Natural killer cell (primary cell): ENCODE data around the gene SAMD11. TPM values are rescaled to one million over a fixed set of nuclear protein-coding genes. Genes with fewer than 3 reads are reported as not detected.

Experiments
- ATAC-seq, 3 donors: fragments of 150-1000 bp in 2 of 3; fragments of 200-7000 bp in 1 of 3; cut with Tn5 transposase; 1 replicate in 1 of 3; 2 replicates in 2 of 3; pipeline ENCODE4 v1.10.0; 2021; ENCODE audit warnings: mild to moderate bottlenecking in 2 of 3, moderate library complexity in 2 of 3
- DNase-seq, 2 donors: peaks; one replicate each; pipeline versions ENCODE4 v3.0.0 to v3.0.0-alpha.2; 2013 to 2021; ENCODE audit warnings: mixed read lengths in 1 of 2
- H3K27ac ChIP-seq: one replicate; pipeline ENCODE4 v1.5.1; 2013; ENCODE audit warnings: mild to moderate bottlenecking, low read length
- H3K27me3 ChIP-seq: one replicate; pipeline ENCODE4 v1.6.1; 2013; ENCODE audit warnings: low read length; ENCODE audit not compliant: control insufficient read depth, insufficient read depth
- H3K36me3 ChIP-seq: one replicate; pipeline ENCODE4 v1.6.1; 2013; ENCODE audit warnings: low read length; ENCODE audit not compliant: control insufficient read depth, insufficient read depth
- H3K4me1 ChIP-seq: one replicate; pipeline ENCODE4 v1.6.1; 2013; ENCODE audit warnings: low read length; ENCODE audit not compliant: control insufficient read depth, insufficient read depth
- H3K4me3 ChIP-seq: one replicate; pipeline ENCODE4 v1.5.1; 2013; ENCODE audit warnings: low read length
- H3K9me3 ChIP-seq: one replicate; pipeline ENCODE4 v1.6.1; 2013; ENCODE audit warnings: low read length; ENCODE audit not compliant: control insufficient read depth, insufficient read depth
- H3K27ac Mint-ChIP-seq, 2 donors: one replicate each; pipeline ENCODE4 v1.8.0; 2022; ENCODE audit warnings: mild to moderate bottlenecking in 2 of 2, mixed read lengths in 2 of 2, moderate library complexity in 1 of 2
- H3K27me3 Mint-ChIP-seq, 2 donors: one replicate each; pipeline ENCODE4 v1.8.0; 2022; ENCODE audit warnings: low read depth in 2 of 2, mixed read lengths in 2 of 2
- H3K36me3 Mint-ChIP-seq: one replicate; pipeline ENCODE4 v1.8.0; 2022; ENCODE audit warnings: mixed read lengths
- H3K4me1 Mint-ChIP-seq, 2 donors: one replicate each; pipeline ENCODE4 v1.8.0; 2022; ENCODE audit warnings: mixed read lengths in 2 of 2
- H3K4me3 Mint-ChIP-seq: one replicate; pipeline ENCODE4 v1.8.0; 2022; ENCODE audit warnings: mild to moderate bottlenecking, moderate library complexity, mixed read lengths
- H3K9me3 Mint-ChIP-seq, 2 donors: one replicate each; pipeline ENCODE4 v1.8.0; 2022; ENCODE audit warnings: mixed read lengths in 2 of 2
- WGBS: methylation state at CpG from one replicate; pipeline ENCODE4 v1.1.7; 2013; ENCODE audit warnings: missing lambda C conversion rate; ENCODE audit not compliant: insufficient coverage; 5-methylcytosine and 5-hydroxymethylcytosine counted together
- intact Hi-C: fragments of 100-400 bp; cut with micrococcal nuclease; formaldehyde crosslinking; loops from one replicate; pipeline ENCODE4 v1.14.2; 2022
- total RNA-seq, 4 donors: library from RNA; stranded (reverse); fragments of 120-200 nt in 1 of 4; gene quantifications; one replicate each; pipeline versions ENCODE4 v1.2.3 to v1.2.4, GENCODE V29; 2013 to 2022
- TF ChIP-seq, protein P1 (sequence below): fragments of 200-600 bp; IDR thresholded peaks from one replicate; pipeline ENCODE4 v1.8.0; 2022; ENCODE audit warnings: antibody characterized with exemption

Gene SAMD11
- total RNA-seq, 3 donors from 2014 or later (not counting 1 experiment from before 2014, with no cell fraction given), result not detected

DNA sequence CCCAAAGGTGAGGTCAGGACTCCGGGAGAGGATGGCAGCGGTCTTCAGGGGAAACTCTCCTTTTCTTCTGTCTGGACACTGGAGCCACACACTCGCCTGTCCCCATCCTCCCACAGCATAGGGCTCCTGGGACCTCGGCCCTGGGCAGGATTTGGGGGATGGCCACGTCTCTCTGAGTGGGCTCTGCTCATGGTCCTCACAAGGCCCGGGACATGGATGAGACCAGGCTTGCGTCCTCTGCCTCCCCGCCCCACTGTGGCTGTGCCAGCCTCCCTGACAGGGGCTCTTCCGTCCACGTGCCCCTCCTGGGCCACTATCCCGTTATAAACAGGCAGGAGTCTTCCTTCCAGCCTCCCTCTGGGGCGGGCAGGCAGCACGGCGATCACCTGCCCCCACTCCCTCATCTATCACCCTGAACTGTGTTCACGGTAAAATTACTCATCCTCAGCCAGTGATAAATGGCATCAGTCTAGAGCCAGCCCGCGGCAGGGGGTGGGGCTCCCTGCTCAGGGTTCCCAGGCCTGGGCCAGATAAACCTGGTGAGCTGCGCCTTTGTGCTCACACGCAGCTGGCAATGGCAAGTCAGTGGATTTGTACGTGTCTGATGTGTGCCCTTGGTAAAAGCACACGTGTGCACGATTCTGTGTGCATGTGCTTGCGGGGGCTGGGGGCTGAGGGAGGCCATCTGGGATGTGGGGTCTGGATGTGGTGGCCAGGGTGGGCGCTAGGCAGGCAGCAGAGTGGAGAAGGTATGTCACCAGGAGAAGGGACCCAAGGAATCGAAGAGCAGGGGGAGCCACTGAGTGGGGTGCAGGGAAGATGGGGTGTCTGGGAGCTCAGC, 12.6 kb upstream of the SAMD11 start:
- no peak for DNase-seq
- Mint-ChIP-seq H3K4me1 (peaks cover 0 to 6% of the 10 kb centered on the region in 2 donors), H3K9me3 (no peaks in the 10 kb centered on the region), H3K36me3 (no peaks in the 10 kb centered on the region), H3K27me3 (peaks cover 18 to 31% of the 10 kb centered on the region in 2 donors), H3K4me3 (no peak overlapping the region), H3K27ac (no peak overlapping the region)
- TF ChIP-seq, protein P1, sequence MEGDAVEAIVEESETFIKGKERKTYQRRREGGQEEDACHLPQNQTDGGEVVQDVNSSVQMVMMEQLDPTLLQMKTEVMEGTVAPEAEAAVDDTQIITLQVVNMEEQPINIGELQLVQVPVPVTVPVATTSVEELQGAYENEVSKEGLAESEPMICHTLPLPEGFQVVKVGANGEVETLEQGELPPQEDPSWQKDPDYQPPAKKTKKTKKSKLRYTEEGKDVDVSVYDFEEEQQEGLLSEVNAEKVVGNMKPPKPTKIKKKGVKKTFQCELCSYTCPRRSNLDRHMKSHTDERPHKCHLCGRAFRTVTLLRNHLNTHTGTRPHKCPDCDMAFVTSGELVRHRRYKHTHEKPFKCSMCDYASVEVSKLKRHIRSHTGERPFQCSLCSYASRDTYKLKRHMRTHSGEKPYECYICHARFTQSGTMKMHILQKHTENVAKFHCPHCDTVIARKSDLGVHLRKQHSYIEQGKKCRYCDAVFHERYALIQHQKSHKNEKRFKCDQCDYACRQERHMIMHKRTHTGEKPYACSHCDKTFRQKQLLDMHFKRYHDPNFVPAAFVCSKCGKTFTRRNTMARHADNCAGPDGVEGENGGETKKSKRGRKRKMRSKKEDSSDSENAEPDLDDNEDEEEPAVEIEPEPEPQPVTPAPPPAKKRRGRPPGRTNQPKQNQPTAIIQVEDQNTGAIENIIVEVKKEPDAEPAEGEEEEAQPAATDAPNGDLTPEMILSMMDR, result no peak
- no peaks in the 10 kb centered on the region for H3K4me1 ChIP-seq
- no peak overlapping the region for H3K27ac ChIP-seq
- peaks cover 5% of the 10 kb centered on the region for H3K27me3 ChIP-seq
- intact Hi-C loops, result no loop called here
- H3K4me3 ChIP-seq, result no peak overlapping the region
- H3K36me3 ChIP-seq, result no peaks in the 10 kb centered on the region
- 84% methylated on average over 25 of the region's 25 CpGs for WGBS
- H3K9me3 ChIP-seq, result no peaks in the 10 kb centered on the region
- ATAC-seq, result no peak

DNA sequence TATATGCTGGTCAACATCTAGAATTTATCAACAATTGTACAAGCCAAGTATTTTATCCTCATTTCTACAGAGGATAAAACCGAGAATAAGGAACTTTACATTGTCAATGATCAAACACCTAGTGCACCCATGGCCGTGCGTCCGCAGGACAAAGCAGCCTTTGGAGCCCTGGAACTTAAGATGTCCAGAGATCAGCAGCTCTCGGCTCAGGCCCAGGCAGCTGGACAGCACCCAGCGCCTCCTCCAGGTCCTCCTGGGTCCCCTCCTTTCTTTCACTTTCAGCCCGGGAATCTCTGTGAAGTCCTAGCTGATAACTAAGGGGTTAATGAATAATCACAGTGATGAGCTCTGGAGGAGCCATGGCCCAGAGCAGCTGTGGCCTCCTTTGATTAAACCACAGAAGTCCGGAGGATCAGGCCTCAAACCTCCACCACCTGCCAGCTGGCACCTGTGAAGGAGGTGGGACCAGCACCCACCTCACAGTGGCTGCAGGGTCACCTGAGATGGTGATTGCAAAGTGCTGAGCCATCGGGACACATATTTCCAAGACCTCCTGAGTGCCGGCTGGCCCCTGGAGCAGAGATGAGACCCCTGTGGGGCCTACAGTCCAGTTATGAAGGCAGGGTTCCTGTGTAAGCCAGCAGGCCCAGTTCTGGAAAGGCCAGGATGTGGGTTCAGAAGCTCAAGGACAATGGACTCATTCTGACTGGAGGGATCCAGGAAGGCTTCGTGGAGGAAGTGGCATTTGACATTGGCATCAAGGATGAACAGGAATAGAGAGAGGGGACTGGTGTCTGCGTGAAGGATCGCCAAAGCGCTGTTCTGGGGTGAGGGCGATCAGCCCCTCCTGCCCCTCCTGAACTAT, 11.6 kb upstream of the SAMD11 start:
- Mint-ChIP-seq H3K9me3 (no peaks in the 10 kb centered on the region), H3K4me1 (no peaks in the 10 kb centered on the region), H3K27ac (no peak overlapping the region), H3K4me3 (no peak overlapping the region), H3K27me3 (peaks cover 18 to 31% of the 10 kb centered on the region in 2 donors), H3K36me3 (no peaks in the 10 kb centered on the region)
- Histone ChIP-seq H3K27me3 (peaks cover 5% of the 10 kb centered on the region), H3K36me3 (no peaks in the 10 kb centered on the region), H3K4me3 (no peak overlapping the region), H3K27ac (no peak overlapping the region), H3K9me3 (no peaks in the 10 kb centered on the region), H3K4me1 (no peaks in the 10 kb centered on the region)
- no peak for ATAC-seq
- WGBS, result 57% methylated on average over 15 of the region's 15 CpGs
- TF ChIP-seq, protein P1, result no peak
- intact Hi-C loops, result no loop called here
- no peak for DNase-seq

DNA sequence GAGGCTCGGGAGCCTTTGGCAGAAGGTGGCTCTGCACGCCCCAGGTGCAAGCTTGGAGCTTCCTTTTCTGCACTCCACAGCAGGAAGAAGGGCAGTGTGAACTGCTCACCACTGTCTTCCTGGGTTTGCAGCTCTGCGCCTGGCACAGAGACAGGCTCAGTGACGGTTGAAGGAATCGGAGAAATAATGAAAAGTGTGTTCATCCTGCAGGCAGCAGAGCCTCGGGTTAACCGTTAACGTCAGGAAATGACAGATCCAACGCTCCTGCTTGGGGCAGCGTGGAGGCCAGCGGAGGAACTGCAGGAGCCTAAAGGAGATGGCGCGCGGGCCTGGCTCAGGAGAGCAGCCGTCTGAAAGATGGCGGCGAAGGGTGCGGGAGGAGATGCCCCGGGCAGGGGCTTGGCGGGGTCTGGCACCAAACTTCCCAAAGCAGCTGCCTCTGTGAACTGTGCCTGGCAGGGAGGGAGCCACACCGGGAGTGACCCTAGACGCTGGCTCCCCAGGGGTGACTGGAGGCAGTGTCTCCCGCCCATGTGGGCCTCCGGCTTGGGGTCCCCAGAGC, 10.9 kb upstream of the SAMD11 start:
- intact Hi-C loops, result no loop called here
- Mint-ChIP-seq H3K4me3 (no peak overlapping the region), H3K27ac (no peak overlapping the region)

More for the DNA sequence above, 10.9 kb upstream of the SAMD11 start:
- H3K4me1 Mint-ChIP-seq, result no peaks in the 10 kb centered on the region
- peaks cover 18 to 33% of the 10 kb centered on the region in 2 donors for H3K27me3 Mint-ChIP-seq
- H3K9me3 Mint-ChIP-seq, result no peaks in the 10 kb centered on the region
- 45% methylated on average over 24 of the region's 24 CpGs for WGBS
- H3K36me3 ChIP-seq, result no peaks in the 10 kb centered on the region
- no peak for ATAC-seq
- no peak overlapping the region for H3K4me3 ChIP-seq
- no peaks in the 10 kb centered on the region for H3K9me3 ChIP-seq
- peaks cover 6% of the 10 kb centered on the region for H3K27me3 ChIP-seq
- TF ChIP-seq, protein P1, result no peak
- no peaks in the 10 kb centered on the region for H3K36me3 Mint-ChIP-seq
- H3K4me1 ChIP-seq, result no peaks in the 10 kb centered on the region
- no peak for DNase-seq
- no peak overlapping the region for H3K27ac ChIP-seq
